ENCODE measurements around the gene CFAP68.
A peak's percentile ranks its signal among the peaks of the same experiment; 100 is the strongest.

- no peak for TF ChIP-seq CTCF (IDR thresholded peaks at IDR 0.05)
- TF ChIP-seq POLR2A (IDR thresholded peaks at IDR 0.05), result peak; percentile 92 to 96
Measured at GRCh38 chr11:111911563-111912401, 32.4 kb downstream of the CFAP68 start, which contains the start of gene CRYAB.

Data from thyroid gland (tissue), 4 donors.